Measurements from ENCODE around the gene SCAI.
"Not testable (repeated sequence)": the region's sequence is repeated elsewhere in the genome, so short reads cannot be mapped to it uniquely, and the experiment has no call there.

The SCAI gene

GRCh38 chr9:125143377-125144090 lies at the start of gene SCAI:
TSS of gene SCAI (minus strand) at chr9:125143528. CDS start at chr9:125143437, 91 bp downstream.
- DNase-seq = peak; percentile 97 to 98

DNA sequence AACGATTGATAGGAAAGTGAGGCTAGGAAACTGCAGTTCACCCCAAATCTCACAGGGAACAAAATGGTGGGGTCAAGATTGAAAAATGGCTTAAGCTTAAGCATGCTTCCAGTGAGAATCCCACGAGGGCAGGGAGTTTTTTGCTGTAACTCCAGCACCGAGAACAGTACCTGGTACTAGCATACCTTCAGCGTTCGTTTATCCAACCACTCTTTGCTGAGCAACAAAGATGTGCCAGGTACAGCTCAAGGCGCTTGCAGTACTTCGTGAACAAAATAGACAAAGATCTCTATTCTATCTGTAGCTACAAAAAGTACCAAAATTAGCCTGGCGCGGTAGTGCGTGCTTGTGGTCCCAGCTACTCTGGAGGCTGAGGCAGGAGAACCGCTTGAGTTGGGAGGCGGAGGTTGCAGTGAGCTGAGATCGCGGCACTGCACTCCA lies 47.1 kb upstream of the SCAI start:
- DNase-seq = no peak

DNA sequence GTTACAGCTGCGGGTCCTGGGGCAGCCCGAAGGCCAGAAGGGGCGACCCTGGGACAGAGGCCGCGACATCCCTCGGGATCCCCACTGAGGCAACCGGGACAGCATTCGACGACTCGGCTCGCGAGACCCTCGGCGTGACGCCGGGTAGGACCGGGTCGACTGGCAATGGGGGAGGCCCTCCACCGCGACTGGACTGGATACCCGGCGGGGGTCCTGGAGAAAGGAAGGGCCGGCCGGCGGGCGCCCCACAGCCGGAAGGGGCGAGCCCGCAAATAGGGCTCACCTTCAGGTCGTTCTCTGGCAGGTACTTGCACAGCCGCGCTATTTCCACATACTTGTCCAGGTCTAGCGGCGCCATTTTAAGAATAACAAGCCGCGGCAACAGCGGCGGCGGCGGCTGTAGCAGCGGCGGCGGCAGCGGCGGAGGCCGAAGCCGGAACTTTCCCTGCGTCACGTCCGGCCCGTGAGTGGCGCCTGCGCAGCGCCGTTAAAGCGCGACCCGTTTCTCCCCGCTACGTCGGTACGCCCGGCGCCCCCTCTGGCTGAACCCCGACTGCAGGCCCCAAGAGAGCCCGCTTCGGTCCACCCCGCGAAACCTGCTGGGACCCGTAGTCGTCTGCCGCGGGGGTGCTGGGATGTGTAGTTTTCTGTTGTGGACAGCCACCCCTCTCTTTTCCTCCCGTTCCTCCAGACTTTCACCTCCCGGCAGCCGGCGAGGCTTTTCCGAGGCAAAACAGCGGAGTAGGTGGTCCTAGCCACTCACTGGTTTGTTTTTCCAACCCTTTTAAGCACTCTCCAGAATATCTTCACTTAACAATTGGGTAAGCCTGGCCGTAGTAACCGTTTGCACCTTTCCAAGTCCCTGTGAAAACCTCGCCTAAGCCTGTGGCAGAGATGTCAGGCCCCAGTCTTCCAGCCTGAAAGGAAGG lies 46.3 kb upstream of the SCAI start, which contains the start of gene PPP6C:
TSS of gene PPP6C (minus strand) at position 443 of the 929 bp plus-strand sequence. CDS start at position 358, 85 bp downstream.
- peak; percentile 92 to 94 for DNase-seq

DNA sequence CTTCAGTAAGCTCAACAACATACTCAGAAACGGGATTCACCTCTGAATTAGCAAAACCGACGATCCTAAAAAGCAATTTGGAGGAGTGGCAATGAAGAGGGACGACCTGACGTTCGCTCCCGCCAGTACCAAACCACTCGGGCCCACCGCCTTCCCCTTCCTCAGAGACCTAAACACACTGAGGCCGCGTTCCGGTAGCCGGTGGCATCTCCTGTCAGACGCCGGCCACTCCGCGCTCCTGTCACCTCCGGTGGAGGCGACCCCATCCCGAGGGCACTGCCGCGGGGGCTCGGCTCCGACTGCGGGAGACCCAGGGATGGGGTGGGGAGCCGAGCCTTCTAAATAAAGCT lies 45.7 kb upstream of the SCAI start:
- DNase-seq = no peak

DNA sequence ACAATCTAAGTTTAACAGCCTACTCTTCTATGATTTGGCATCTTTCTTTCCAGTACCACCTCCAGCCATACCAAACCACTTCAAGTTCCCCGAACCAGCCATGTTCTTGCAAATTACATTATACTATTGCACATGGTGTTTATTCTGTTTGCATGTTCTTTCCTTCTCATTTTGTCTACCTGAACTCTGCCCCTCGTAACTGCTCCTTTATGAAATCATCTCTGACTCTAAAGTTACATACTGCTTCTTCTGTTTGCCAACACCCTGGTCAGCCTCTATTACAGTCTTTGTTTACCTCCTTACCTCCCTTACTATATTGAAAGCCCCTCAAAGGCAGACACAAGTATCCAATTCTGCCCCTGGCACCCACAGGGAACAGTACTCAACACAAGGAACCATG lies 40.2 kb upstream of the SCAI start:
- DNase-seq = no peak

GRCh38 chr9:125183054-125183453 lies 39.7 kb upstream of the SCAI start:
- DNase-seq = no peak

GRCh38 chr9:125181756-125182155 lies 38.4 kb upstream of the SCAI start:
- DNase-seq = not testable (repeated sequence)

- DNase-seq = no peak
Observed at GRCh38 chr9:125180876-125181275, 37.5 kb upstream of the SCAI start.

DNA sequence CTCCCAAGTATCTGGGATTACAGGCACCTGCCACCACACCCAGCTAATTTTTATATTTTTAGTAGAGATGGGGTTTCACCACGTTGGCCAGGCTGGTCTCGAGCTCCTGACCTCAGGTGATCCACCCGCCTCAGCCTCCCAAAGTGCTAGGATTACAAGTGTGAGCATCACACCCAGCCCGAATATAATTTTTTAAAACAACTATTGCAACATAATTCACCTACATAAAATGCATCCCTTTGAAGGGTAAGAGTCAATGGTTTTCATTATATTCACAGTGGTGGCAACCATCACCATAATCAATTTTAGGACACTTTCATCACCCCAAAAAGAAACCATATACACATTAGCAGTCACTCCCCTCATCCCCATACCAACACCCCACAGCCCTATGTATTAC lies 36.4 kb upstream of the SCAI start:
- DNase-seq = not testable (repeated sequence)

- DNase-seq = no peak
Observed at GRCh38 chr9:125177888-125178287, 34.6 kb upstream of the SCAI start.

DNA sequence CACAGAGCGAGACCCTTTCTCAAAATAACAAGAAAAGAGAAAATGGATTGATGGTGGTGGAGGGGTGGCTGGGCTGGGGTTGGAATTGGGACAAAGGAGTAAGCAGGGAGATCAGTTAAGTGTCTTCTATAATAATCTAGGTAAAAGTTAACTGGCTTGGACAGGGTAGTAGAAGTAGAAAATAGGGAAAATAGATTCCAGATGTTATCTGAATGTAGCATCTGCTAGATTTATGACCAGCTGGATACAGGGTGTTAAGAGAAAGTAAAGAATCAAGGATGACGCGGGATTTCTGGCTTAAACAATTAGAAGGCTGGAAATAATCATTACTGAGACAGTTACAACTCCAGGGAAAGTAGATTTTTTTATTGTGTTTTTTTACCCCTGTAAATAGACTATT lies 33.3 kb upstream of the SCAI start:
- no peak for DNase-seq

DNA sequence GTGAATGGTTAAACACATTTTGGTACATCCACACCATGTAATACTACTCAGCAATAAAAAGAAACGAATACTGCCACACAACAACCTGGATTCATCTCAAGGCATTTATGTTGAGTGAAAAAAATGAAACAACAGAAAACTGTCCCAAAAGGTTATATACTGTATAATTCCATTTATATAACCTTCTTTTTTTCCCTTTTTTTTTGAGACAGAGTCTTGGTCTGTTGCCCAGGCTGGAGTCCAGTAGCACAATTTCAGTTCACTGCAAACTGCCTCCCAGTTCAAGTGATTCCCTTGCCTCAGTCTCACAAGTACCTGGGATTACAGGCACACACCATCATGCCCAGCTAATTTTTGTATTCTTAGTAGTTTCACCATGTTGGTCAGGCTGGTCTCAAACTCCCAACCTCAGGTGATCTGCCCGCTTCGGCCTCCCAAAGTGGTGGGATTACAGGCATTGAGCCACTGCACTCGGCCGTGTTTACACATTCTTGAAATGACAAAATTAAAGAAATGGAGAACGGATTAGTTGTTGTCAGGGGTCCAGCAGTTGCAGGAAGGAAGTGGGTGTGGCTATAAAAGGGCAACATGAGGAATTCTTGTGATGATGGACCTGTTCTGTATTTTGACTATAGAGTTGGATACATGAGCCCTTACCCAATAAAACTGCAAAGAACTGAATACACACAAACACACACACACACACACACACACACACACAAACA lies 28.9 kb upstream of the SCAI start:
- no peak for DNase-seq

DNA sequence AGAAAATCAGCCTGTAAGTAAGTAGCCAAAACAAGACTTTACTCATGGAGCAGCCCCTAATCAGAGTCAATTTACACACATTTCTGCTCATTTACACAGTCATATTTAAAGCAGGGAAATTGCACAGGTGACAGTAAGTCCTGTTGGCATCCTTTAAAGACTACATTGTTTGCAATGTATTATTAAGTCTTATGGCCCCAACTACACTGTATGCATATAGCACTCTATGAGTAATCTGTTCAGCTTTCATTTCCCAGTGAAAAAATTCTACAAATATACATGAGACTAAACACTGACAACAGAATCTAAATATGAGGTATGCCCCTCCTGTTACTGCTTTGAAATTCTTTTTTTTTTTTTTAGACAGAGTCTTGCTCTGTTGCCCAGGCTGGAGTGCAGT lies 26.6 kb upstream of the SCAI start:
- no peak for DNase-seq

GRCh38 chr9:125166762-125167161 lies 23.4 kb upstream of the SCAI start:
- DNase-seq = no peak

DNA sequence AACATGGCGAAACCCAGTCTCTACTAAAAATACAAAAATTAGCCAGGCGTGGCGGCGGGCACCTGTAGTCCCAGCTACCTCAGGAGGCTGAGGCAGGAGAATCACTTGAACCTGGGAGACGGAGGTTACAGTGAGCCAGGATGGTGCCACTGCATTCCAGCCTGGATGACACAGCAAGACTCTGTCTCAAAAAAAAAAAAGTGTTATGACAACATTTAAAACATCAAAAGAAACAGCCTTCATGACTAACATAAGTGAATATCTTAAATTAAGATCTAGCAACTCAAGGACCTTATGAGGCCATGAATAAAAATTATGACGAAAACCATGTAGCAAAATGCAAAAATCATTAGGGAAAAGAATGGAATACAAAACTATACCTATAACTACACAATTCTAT lies 19.6 kb upstream of the SCAI start:
- DNase-seq = not testable (repeated sequence)

GRCh38 chr9:125161284-125161918 lies 18.1 kb upstream of the SCAI start:
- DNase-seq = no peak

GRCh38 chr9:125160750-125161149 lies 17.4 kb upstream of the SCAI start:
- DNase-seq = no peak

- no peak for DNase-seq
Observed at GRCh38 chr9:125156551-125156950, 13.2 kb upstream of the SCAI start.

- no peak for DNase-seq
Observed at GRCh38 chr9:125153712-125154367, 10.5 kb upstream of the SCAI start.

GRCh38 chr9:125151730-125152129 lies 8.4 kb upstream of the SCAI start:
- DNase-seq = no peak

- no peak for DNase-seq
Observed at GRCh38 chr9:125150349-125151245, 7.3 kb upstream of the SCAI start.
